ENCODE measurements around the gene ALDH5A1.

- no peak for TF ChIP-seq CTCF (IDR thresholded peaks at IDR 0.05; ENCODE audit: insufficient read depth, low read length, poor library complexity, severe bottlenecking)
- no peak for TF ChIP-seq EZH2phosphoT487 (conservative IDR thresholded peaks at IDR 0.05; ENCODE audit: low read length)
Observed at GRCh38 chr6:24489470-24489869, 5.3 kb upstream of the ALDH5A1 start, which contains the start of gene GPLD1.
